HEK293 (cell line): ENCODE measurements around the gene RAB3B.

Experiments
- ZNF394 ChIP-seq: fragments of 450-650 bp; formaldehyde crosslinking; IDR thresholded peaks from 2 replicates; pipeline ENCODE4 v1.5.1; 2016; ENCODE audit warnings: missing biosample characterization, missing genetic modification characterization, mild to moderate bottlenecking, moderate library complexity, borderline replicate concordance
- ZNF433 ChIP-seq: fragments of 450-650 bp; formaldehyde crosslinking; IDR thresholded peaks from 2 replicates; pipeline ENCODE4 v1.5.1; 2016; ENCODE audit warnings: missing biosample characterization, missing genetic modification characterization, low read depth

RAB3B gene

DNA sequence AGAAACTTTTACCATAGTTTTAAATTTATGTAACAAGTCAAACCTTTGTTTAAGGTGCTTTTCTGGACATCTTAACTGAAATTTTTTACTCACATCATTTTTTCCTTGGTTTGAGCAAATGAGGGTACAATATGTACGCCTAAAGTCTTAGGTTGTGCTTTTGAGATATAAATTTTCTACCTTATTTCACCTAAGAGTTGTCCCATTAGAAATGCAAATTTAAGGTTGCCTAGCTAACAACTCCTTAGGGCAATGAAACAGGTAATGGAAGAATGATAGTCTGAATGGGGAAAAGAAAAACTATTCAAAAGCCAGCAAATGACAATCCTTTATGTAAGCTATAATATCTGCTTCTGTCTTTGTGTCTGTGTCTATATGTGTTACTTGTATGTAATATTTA, 131.6 kb downstream of the RAB3B start (continued):
- no peak for TF ChIP-seq ZNF433 (tag by site-specific recombination)
- TF ChIP-seq ZNF394 (tag by site-specific recombination): no peak
